ENCODE data around the gene KDM4B. TPM values are rescaled to one million over a fixed set of nuclear protein-coding genes. Genes with fewer than 3 reads are reported as not detected.

Gene KDM4B
- total and polyA plus RNA-seq, 10 of the 15 experiments (the other 5 are each of a cell fraction or from before 2014, with no cell fraction given): 0.47 to 49.6 (median 16.2) TPM

DNA sequence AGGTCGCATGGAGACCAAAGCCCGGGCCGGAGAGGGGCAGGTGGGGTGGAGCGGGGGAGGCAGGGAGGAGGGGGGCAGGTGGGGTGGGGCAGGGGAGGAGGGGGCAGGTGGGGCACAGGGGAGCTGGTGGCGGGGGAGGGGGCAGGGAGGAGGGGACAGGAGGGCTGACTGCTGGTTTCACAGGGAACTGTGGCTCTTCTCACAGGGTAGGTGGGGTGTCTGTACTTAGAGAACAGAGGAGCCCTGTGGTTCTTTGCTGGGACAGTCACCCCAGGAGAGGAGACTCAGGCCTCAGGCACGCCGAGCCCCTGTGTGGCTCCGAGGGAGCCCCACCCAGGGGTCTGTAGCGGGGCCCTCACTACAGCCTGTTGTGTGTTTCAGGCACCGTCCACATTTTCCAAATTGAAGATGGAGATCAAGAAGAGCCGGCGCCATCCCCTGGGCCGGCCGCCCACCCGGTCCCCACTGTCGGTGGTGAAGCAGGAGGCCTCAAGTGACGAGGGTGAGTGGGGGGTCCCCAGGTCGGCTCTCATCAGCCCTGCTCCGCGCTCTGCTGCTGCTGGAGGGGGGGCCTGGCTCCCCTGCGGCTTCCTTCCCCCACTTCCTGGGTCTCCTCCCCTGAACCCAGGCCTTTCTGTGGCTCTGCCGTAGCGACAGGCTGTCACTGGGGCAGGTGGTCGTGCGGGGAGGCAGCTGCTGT is 162.7 kb downstream of the KDM4B start (continued):
- no peak for TF ChIP-seq FOS (IDR thresholded peaks at IDR 0.05; ENCODE audit: borderline replicate concordance, extremely low read depth, insufficient read length)
- TF ChIP-seq, protein P1, sequence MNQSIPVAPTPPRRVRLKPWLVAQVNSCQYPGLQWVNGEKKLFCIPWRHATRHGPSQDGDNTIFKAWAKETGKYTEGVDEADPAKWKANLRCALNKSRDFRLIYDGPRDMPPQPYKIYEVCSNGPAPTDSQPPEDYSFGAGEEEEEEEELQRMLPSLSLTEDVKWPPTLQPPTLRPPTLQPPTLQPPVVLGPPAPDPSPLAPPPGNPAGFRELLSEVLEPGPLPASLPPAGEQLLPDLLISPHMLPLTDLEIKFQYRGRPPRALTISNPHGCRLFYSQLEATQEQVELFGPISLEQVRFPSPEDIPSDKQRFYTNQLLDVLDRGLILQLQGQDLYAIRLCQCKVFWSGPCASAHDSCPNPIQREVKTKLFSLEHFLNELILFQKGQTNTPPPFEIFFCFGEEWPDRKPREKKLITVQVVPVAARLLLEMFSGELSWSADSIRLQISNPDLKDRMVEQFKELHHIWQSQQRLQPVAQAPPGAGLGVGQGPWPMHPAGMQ (IDR thresholded peaks at IDR 0.05; ENCODE audit: borderline replicate concordance): no peak
- no peak for TF ChIP-seq SMC3 (IDR thresholded peaks at IDR 0.05; ENCODE audit: borderline replicate concordance, low read length)
- no peak for TF ChIP-seq RCOR1 (conservative IDR thresholded peaks at IDR 0.05; ENCODE audit: low read depth, low read length)
- no peak for TF ChIP-seq RB1 (IDR thresholded peaks at IDR 0.05; ENCODE audit: borderline replicate concordance)
- no peak for TF ChIP-seq RAD51 (IDR thresholded peaks at IDR 0.05)
- TF ChIP-seq KDM1A (IDR thresholded peaks at IDR 0.05; ENCODE audit: borderline replicate concordance): no peak
- peak; percentile 23; the same call in 1 of the 2 replicates for TF ChIP-seq TCF12 (IDR thresholded peaks at IDR 0.05; ENCODE audit: low read depth, low read length)
- TF ChIP-seq NFXL1 (IDR thresholded peaks at IDR 0.05; ENCODE audit: borderline replicate concordance): no peak
- no peak for TF ChIP-seq SREBF1 (IDR thresholded peaks at IDR 0.05; ENCODE audit: low read length)
- TF ChIP-seq CHD4 (IDR thresholded peaks at IDR 0.05): no peak
- no peak for TF ChIP-seq PKNOX1 (IDR thresholded peaks at IDR 0.05)
- TF ChIP-seq ZNF207 (IDR thresholded peaks at IDR 0.05; ENCODE audit: borderline replicate concordance): no peak
- TF ChIP-seq TAF1 (IDR thresholded peaks at IDR 0.05; ENCODE audit: borderline replicate concordance, low read depth, low read length): no peak
- TF ChIP-seq POLR2AphosphoS2 (IDR thresholded peaks at IDR 0.05; ENCODE audit: low read depth, low read length): peak; percentile 72
- TF ChIP-seq CBFB (IDR thresholded peaks at IDR 0.05; ENCODE audit: low read depth): peak; percentile 36; the same call in 1 of the 2 replicates
- TF ChIP-seq JUNB (IDR thresholded peaks at IDR 0.05): no peak

Measured in GM12878 (cell line).